HG03575 (cell line): Measurements from ENCODE around the gene SPATA31D4.

ENCODE experiments used
- ATAC-seq: cut with Tn5 transposase; IDR thresholded peaks from one replicate; pipeline ENCODE4 v1.9.1; 2021; ENCODE audit not compliant: unreplicated experiment, insufficient number of reproducible peaks, low FRiP score; ENCODE audit errors: extremely low read depth

The SPATA31D4 gene

DNA sequence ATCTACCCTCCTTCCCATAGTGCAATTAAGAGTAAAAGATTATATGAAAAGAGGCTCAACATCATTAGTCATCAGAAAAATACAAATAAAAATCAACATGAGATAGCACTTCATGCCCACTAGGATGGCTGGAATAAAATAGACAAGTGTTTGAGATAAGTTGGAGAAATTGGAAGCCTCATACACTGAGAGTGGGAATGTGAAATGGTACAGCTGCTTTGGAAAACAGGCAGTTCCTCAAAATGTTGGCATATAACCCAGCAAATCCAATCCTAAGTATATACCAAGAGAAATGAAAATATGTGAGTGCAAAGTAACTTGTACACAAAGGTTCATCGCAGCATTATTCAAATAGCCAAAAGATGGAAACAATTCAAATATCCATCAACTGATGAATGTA is 24.9 kb downstream of the SPATA31D4 start:
- no peak for ATAC-seq

- ATAC-seq: no peak
Observed at GRCh38 chr9:81955625-81956024, 27.4 kb downstream of the SPATA31D4 start.

GRCh38 chr9:81964218-81965171 is 36.3 kb downstream of the SPATA31D4 start:
- ATAC-seq: no peak

DNA sequence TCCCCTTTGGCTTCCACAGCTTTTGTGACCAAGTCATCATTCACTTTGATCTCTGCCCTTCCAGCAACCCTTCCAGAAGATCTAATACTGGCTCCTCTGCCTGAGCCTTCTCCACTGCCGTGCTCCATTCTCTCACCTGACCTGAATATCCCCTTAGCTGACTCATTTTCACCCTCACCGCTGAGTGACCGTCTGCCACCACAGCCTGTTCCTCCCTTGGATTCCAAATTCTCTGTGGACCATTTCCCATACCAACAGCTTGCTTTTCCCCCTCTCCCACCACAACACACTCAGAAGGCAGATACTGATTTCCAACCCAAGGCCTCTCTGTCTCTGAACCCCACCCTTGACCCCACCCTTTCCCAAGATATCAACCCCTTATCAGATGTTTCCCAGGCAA is 39.8 kb downstream of the SPATA31D4 start:
- ATAC-seq: no peak

- no peak for ATAC-seq
Observed at GRCh38 chr9:81969971-81970370, 41.7 kb downstream of the SPATA31D4 start.

- ATAC-seq: no peak
Observed at GRCh38 chr9:81971727-81972126, 43.5 kb downstream of the SPATA31D4 start.

- no peak for ATAC-seq
Observed at GRCh38 chr9:81974764-81975163, 46.5 kb downstream of the SPATA31D4 start.

DNA sequence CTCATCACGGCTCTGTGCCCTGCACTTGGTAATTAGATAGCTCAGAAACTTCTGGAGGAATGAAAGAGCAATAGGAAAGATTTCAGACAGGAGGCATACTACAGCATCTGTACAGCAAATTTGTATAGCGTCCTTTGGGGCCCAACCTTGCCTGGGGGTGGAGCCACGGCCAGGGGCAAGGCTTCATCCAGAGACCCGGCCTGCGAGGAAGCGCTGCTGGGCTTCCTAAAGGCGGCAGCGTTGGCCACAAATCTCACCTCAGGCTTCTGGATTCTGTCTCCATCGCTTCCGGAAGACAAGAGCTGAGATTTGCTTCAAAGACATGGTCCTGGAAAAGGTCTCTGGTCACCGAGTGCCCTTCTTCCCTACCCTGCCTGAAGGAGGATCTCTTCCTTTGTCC is 48.1 kb downstream of the SPATA31D4 start:
- no peak for ATAC-seq

DNA sequence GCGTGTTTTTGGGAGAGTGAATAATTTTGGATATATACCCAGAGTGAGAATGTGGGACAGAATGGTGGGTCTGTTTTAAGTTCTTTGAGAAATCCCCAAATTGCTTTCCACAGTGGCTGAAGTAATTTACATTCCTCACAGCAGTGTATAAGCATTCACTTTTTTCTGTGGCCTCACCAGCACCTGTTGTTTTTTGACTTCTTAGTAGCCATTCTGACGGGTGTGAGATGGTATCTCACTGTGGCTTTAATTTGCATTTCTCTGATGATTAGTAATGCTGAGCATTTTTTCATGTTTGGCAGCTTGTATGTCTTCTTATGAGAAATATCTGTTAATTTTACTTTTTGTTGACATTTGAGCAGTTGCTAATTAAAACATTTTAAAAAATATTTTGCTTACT is 51.0 kb downstream of the SPATA31D4 start:
- ATAC-seq: peak; percentile 63

- no peak for ATAC-seq
Observed at GRCh38 chr9:81980568-81980967, 52.3 kb downstream of the SPATA31D4 start.

DNA sequence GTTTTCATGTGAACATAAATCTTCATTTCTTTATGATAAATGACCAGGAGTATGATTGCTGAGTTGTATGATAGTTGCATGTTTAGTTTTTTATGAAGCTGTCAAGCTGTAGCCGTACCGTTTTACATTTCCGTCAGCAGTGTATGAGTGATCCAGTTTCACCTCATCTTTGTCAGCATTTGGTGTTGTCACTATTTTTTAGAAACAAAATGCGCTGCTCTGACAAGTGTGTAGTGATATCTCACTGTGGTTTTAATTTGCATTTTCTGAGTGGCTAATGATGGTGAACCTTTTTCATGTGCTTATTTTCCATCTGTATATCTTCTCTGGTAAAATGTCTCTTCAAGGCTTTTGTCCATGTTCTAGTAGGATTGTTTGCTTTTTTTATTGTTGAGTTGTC is 53.7 kb downstream of the SPATA31D4 start:
- no peak for ATAC-seq
